Neural cell (in vitro differentiated cells): Measurements from ENCODE around the gene TTLL1.

Experiments
- EZH2 ChIP-seq: fragments of 200-600, 300-800 bp; shearing (Covaris generic), sonication (generic); IDR thresholded peaks from 2 replicates; pipeline ENCODE4 v1.6.1; 2014; ENCODE audit warnings: antibody characterized with exemption, low read length, borderline replicate concordance, mild to moderate bottlenecking; ENCODE audit not compliant: insufficient read depth, poor library complexity, severe bottlenecking
- RAD21 ChIP-seq: fragments of 450-650 bp; conservative IDR thresholded peaks from 2 replicates; pipeline ENCODE4 v1.6.1; 2014; ENCODE audit warnings: antibody characterized with exemption, mild to moderate bottlenecking, moderate library complexity

- TF ChIP-seq RAD21 (no peak), EZH2 (no peak)
These were observed 21.3 kb upstream of the TTLL1 start, which contains the start of gene BIK for GRCh38 chr22:43110444-43110926.
